Endothelial cell of umbilical vein (primary cell): ENCODE measurements around the gene NF1.
"Not testable (repeated sequence)": the region's sequence is repeated elsewhere in the genome, so short reads cannot be mapped to it uniquely, and the experiment has no call there.

Experiments used
- POLR2A ChIP-seq: IDR thresholded peaks from 2 replicates; pipeline ENCODE4 v1.6.1; 2012; ENCODE audit warnings: low read depth, mild to moderate bottlenecking, control low read depth, low read length
- TF ChIP-seq, protein P1 (sequence below), 2 donors: IDR thresholded peaks; 1 replicate in 1 of 2; 2 replicates in 1 of 2; pipeline ENCODE4 v1.5.1; 2011; ENCODE audit warnings: low read length in 2 of 2, mild to moderate bottlenecking in 2 of 2, moderate library complexity in 2 of 2, control low read depth in 1 of 2, inconsistent platforms in 1 of 2, low read depth in 1 of 2; ENCODE audit not compliant: insufficient read depth in 1 of 2; ENCODE audit errors: extremely low read depth in 1 of 2

GRCh38 chr17:31156864-31157263 lies 62.1 kb downstream of the NF1 start:
- TF ChIP-seq, protein P1, sequence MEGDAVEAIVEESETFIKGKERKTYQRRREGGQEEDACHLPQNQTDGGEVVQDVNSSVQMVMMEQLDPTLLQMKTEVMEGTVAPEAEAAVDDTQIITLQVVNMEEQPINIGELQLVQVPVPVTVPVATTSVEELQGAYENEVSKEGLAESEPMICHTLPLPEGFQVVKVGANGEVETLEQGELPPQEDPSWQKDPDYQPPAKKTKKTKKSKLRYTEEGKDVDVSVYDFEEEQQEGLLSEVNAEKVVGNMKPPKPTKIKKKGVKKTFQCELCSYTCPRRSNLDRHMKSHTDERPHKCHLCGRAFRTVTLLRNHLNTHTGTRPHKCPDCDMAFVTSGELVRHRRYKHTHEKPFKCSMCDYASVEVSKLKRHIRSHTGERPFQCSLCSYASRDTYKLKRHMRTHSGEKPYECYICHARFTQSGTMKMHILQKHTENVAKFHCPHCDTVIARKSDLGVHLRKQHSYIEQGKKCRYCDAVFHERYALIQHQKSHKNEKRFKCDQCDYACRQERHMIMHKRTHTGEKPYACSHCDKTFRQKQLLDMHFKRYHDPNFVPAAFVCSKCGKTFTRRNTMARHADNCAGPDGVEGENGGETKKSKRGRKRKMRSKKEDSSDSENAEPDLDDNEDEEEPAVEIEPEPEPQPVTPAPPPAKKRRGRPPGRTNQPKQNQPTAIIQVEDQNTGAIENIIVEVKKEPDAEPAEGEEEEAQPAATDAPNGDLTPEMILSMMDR (IDR thresholded peaks at IDR 0.05; ENCODE audit: extremely low read depth in 1 of 2, insufficient read depth in 1 of 2, low read depth in 1 of 2, low read length in 2 of 2): not testable (repeated sequence)
- TF ChIP-seq POLR2A: not testable (repeated sequence)
